NT2/D1 (cell line): ENCODE measurements around the gene CFAP157.

Source experiments
- SUZ12 ChIP-seq: IDR thresholded peaks from 2 replicates; pipeline ENCODE4 v1.6.1; 2011; ENCODE audit not compliant: insufficient read length, insufficient read depth; ENCODE audit errors: extremely low read depth
- YY1 ChIP-seq: IDR thresholded peaks from 2 replicates; pipeline ENCODE4 v1.6.1; 2011; ENCODE audit not compliant: insufficient read length, insufficient read depth
- ZNF274 ChIP-seq: IDR thresholded peaks from 2 replicates; pipeline ENCODE4 v1.6.1; 2011; ENCODE audit warnings: mild to moderate bottlenecking, low read depth, low read length

DNA sequence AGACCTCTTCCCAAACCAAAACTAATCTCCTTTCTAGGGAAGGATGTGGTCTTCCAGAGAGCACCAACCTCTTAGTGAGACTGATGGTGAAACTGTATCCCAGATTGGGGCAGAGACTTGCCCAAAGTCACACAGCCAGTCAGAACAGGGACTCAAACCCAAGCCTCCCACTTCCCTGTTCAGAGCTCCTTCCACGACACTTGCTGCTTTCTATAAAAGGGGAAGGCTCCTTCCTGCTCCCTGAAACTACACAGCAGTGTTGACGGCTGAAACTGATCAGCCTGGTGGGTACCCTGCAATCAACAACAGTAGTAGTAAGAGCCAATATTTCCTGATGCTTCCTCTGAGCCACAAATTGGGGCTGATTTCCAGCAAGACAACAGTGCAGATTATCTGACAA, 26.8 kb downstream of the CFAP157 start:
- TF ChIP-seq YY1 = no peak
- no peak for TF ChIP-seq ZNF274
- TF ChIP-seq SUZ12 = no peak
